Occipital lobe (tissue), 2 donors: ENCODE measurements around the gene PLEKHO1. TPM values are rescaled to one million over a fixed set of nuclear protein-coding genes. Genes with fewer than 3 reads are reported as not detected.

Experiments
- DNase-seq: peaks from one replicate; lab custom pipeline; 2025; lab: John Stamatoyannopoulos, UW
- total RNA-seq: library from RNA; depleted of rRNA; stranded (reverse); fragments of >200 nt; gene quantifications from one replicate; pipeline ENCODE4 v1.2.3, GENCODE V29; 2014

PLEKHO1 gene
- total RNA-seq, 1 donor from 2014 or later: 52.7 TPM

DNA sequence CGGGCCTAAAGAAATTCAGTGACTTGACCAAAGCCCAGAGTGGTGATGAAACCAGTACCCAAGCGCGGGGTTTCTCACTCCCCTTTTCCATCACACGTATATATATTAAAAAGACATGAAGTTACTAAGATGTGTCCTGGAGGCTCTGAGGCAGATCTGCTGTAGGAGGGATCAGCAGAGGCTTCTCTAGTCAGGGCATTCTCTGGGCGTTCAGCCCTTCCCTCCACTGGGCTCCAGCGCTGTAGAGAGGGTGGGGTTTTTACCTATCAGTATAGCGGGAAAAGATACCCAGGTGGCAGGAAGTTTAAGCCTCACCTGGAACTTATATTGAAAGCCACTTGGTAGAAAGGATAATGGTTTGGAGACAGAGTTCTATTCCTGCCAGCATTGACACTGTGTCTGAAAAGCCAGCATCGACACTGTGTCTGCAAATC, 862 bp upstream of the PLEKHO1 start:
- no peak for DNase-seq

DNA sequence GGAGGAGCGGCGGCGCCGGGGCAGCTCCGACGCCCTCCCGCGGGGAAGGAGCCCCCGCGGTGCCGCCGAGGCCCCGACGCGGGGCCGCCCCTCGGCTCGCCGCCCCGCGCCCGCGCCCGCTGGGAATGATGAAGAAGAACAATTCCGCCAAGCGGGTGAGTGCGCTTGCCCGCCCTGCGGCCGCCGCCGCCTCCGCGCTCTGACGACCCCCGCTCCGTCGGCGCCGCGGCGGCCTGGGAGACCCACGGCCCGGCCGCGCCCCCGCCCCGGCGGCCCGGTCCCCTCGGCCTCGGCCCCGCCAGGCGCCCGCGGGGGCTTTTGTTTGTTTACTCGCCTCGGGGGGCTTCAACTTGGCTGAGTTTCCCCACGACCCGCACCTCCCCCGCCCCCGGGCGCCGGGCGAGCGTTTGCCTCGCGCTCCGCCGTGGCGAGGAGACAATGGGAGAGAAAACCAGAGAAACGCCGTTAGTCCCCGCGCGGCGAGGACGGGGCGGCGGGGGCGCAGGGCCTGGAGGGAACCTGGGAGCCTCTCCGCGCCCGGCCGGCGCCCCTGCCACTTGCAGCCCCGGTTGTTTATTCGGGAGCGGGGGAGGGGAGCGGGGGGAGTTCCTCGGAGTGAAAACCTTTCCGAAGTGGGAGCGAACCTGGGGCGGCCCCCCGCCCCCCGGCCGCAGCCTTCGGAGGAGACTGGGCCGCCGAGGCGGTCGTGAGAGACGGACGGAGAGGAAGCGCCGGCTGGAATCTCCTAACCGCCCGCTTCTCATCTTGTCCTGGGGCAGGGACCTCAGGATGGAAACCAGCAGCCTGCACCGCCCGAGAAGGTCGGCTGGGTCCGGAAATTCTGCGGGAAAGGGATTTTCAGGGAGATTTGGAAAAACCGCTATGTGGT, 661 bp downstream of the PLEKHO1 start:
- DNase-seq: no peak

GRCh38 chr1:150151291-150152181, 1.8 kb downstream of the PLEKHO1 start:
- DNase-seq: no peak

GRCh38 chr1:150152182-150152536, 2.4 kb downstream of the PLEKHO1 start:
- no peak for DNase-seq

DNA sequence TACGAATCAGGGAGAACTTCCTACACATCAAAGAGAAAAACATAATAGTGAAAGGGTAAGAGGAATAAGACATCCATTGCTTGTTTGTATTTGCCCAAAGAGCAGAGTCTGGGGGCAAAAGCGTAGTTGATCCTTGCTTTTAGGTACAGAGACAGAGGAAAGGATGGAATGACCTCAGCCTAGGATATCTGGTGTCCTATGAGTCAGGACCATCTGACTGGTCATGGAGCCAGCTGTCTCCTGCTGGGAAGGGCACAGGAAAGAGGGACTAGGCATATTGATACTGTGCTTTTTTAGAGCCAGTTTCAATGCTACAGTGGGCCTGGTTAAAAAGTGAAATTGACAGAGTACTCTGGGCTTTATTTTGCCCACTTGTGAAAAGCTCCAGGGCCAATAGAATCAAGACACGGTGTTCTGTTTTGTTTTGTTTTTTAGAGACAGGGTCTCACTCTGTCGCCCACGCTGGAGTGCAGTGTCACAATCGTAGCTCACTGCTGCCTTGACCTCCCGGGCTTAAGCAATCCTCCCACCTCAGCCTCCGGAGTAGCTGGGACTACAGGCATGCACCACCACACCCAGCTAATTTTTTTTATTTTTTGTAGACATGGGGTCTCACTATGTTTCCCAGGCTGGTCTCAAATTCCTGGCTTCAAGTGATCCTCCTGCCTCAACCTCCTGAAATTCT, 3.2 kb downstream of the PLEKHO1 start:
- DNase-seq: no peak

DNA sequence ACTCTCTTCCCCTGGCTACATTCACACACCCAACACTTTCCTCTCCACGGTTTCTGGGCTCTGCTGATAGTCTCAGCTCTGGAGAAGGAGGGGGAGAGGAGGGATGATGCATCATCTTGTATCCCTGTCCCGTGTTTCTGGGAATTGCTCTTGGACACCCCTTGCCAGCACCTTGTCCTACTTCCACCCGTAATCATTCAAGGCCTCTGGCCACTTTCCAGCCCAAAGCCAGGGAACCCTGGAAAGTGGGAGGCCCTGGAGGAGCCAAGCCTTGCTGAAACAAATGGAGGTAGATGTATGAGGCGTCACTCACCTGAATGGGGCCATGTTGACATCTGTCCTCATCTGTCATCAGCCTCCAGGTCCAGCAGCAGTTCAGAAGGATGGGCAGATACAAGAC, 4.4 kb downstream of the PLEKHO1 start:
- no peak for DNase-seq

DNA sequence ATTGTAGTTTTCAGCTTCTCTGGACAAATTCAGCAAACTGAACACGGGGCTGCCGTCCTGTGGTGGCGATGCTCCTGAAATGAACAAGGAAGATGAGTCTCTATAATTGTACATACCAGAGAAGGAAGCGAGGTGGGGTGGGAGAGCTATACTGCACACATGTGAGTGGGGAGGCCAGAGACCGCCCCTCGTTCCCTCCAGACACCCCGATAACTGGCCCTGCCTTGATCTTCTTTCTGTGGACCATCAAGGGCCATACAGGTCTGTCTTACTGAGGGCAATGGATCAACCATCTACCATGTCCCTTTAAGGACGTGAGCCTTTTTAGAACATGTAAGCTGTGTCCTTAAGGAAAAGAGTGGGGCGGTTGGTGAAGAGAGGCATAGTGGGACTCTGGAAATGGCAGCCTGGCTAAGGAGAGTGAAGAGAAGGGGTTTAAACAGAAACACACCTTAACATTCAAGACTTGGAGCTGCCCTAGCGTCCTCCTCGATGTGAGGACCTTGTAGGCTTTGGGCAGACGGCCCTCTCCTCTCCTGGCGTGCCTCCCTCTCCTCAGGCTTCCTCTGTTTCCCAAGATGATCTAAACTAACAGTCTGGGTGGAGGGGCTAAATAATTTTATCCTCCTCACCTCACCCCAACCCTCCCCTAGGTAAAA, 5.8 kb downstream of the PLEKHO1 start:
- DNase-seq: no peak

GRCh38 chr1:150156868-150157603, 7.3 kb downstream of the PLEKHO1 start:
- no peak for DNase-seq

DNA sequence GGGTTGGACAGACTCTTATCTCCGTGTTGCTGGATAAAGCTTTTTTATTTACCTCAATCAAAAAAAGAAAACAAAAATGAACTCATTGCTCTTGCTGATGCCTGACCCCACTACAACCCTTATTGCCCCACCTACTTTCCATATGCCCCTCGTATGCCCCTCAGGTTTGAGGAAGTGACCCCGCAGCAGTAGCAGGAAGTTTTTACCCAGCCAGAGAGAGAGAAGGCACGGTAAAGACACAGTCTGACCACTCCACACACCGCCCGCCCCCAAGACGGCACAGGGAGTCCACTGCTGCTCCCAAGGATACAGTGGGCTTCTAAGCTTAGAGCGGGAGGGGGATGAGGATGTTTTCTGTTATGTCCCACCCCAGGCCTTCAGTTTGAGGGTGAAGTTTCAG, 9.8 kb downstream of the PLEKHO1 start:
- DNase-seq: no peak

- DNase-seq: no peak
These were observed 11.4 kb downstream of the PLEKHO1 start for GRCh38 chr1:150160964-150161621.

DNA sequence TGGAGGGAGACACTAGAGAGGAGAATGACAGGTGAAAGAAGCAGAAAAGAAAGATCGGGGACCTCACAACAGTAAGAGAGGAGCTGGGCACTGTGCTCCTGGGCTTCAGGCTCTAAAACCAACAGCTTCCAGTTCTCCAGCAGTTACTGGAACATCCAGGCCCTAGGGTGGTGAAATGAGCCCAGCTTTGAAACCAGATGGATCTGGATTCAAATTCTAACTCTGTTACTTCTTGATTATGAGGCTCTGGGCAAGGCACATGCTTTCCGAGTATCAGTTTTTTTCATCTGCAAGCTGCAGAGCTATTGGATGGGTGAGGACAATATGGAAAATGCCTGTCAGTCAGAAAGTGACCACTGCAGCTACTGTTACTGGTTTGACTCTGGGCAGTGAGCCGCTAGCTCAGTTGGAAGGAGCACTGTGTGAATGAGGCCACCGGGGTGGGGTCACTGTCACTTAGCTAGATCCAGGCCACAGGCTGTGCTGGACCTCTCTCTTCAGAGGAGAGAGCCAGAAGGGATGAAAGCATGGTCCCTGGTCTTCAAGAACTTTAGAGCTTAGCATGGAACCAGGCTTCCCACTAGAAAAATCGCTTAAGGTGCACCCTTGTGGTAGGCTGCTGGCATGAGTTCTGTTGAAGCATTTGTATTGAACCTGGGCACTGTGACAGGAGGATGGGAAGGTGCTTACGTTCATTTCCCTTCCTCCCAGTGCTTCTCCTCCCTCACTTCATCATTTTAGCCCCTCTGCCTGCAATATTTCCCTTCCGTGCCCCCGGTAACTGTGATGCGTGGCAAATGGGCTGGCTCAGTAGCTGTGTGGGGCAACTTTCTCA, 12.2 kb downstream of the PLEKHO1 start:
- no peak for DNase-seq

GRCh38 chr1:150162582-150162861, 12.8 kb downstream of the PLEKHO1 start:
- DNase-seq: no peak

GRCh38 chr1:150162862-150163706, 13.4 kb downstream of the PLEKHO1 start:
- DNase-seq: peak; percentile 88

GRCh38 chr1:150164224-150164623, 14.5 kb downstream of the PLEKHO1 start:
- DNase-seq: no peak

GRCh38 chr1:150164779-150165178, 15.1 kb downstream of the PLEKHO1 start:
- DNase-seq: no peak

GRCh38 chr1:150165622-150166612, 16.2 kb downstream of the PLEKHO1 start:
- no peak for DNase-seq

GRCh38 chr1:150168960-150169601, 19.4 kb downstream of the PLEKHO1 start:
- DNase-seq: no peak
